Activated T-helper 1 cell treated with anti-CD3 and anti-CD28 coated beads, Interleukin-2, amount 50 U/mL, for 16 hours (primary cell): Measurements from ENCODE around the gene NELFA.
A peak's percentile ranks its signal among the peaks of the same experiment; 100 is the strongest.
"Not testable (repeated sequence)": the region's sequence is repeated elsewhere in the genome, so short reads cannot be mapped to it uniquely, and the experiment has no call there.

Experiments
- DNase-seq, 2 donors: peaks; one replicate each; pipeline ENCODE4 v3.0.0-alpha.2; 2020; ENCODE audit warnings: low read depth in 1 of 2, low spot score in 1 of 2

Gene NELFA

GRCh38 chr4:2040391-2041238 is 31.8 kb upstream of the NELFA start:
- no peak for DNase-seq

DNA sequence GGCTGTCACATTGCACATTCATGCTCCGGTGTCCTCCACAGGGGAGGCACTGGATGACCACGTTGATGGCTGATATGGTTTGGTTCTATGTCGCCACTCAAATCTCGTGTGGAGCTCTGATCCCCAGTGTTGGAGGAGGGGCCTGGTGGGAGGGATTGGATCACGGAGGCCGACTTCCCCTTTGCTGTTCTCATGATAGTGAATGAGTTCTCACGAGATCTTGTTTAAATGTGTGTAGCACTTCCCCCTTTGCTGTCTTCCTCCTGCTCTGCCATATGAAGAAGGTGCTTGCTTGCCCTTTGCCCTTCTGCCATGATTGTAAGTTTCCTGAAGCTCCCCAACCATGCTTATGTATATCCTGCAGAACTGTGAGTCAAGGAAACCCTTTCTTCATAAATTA is 28.1 kb upstream of the NELFA start:
- DNase-seq = no peak

DNA sequence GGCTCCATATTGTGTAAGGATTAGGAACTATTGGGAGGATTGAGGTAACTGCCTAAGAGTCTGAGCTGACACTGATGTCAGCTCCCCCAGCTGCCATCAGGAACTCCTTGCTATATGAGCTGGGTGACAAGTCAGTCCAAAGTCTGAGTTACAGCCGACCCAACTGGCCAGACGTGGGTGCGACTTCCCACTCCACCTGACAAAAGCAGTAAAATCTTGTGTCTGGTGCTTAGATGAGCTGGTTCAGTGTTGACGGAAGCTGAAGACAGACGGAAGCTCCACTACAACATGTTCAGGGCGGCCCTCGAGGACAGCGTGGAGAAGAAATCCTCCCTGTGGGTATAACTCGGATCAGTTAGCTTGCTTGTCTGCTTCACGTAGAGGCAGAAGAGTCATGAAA is 27.6 kb upstream of the NELFA start:
- no peak for DNase-seq

DNA sequence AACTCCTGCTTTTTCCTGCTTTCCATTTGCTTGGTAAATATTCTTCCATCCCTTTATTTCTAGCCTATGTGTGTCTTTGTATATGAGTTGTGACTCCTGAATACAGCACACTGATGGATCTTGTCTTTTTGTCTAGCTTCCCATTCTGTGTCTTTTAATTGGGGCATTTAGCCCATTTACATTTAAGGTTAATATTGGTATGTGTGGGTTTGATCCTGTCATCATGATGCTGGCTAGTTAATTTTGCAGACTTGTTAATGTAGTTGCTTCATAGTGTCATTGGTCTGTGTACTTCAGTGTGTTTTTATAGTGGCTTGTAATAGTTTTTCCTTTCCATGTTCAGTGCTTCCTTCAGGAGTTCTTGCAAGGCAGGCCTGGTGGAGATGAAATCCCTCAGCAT is 22.4 kb upstream of the NELFA start:
- DNase-seq = not testable (repeated sequence)

- DNase-seq = not testable (repeated sequence)
Measured at GRCh38 chr4:2027120-2027519, 18.3 kb upstream of the NELFA start.

DNA sequence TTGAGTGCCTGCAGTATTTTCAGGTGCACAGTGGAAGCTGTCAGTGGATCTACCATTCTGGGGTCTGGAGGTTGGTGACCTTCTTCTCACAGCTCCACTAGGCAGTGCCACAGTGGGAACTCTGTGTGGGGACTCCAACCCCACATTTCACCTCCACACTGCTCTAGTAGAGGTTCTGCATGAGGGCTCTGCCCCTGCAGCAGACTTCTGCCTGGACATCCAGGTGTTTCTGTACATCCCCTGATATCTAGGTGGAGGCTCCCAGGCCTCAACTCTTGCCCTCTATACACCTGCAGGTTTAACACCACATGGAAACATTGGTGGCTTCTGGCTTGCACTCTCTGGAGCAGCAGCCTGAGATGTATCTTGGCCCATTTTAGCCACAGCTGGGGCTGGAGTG is 17.0 kb upstream of the NELFA start:
- no peak for DNase-seq

- DNase-seq = no peak
Measured at GRCh38 chr4:2024683-2025082, 15.9 kb upstream of the NELFA start.

DNA sequence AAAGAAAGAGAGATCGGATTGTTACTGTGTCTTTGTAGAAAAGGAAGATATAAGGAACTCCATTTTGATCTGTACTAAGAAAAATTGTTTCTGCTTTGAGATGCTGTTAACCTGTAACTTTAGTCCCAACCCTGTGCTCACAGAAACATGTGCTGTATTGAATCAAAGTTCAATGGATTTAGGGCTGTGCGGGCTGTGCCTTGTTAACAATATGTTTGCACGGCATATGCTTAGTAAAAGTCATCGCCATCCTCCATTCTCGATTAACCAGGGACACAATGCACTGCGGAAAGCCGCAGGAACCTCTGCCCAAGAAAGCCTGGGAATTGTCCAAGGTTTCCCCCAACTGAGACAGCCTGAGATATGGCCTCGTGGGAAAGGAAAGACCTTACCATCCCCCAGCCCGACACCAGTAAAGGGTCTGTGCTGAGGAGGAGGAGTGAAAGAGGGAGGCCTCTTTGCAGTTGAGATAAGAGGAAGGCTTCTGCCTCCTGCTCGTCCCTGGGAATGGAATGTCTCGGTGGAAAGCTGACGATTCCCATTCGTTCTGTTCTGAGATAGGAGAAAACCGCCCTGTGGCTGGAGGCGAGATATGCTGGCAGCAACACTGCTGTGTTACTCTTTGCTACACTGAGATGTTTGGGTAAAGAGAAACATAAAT is 12.7 kb upstream of the NELFA start:
- not testable (repeated sequence) for DNase-seq

DNA sequence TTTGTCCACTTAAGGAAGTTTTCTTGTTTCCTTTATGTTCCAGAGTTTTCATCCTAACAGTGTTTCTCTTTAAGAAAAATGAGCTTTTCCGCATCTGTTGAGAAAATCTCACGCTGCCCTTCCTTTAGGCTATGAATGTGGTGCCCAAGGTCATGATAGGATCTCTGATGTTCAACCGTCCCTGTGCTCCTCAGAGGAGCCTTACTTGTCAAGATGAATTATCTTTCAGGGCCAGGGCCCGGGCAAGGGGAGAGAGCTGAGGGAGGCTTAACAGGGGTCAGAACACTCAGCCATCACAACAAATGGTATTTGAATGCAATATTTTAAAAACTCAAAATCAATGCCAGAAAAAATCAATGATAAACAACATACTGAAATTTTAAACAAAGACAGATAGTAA is 6.2 kb upstream of the NELFA start:
- DNase-seq = no peak

GRCh38 chr4:2011583-2011982 is 2.8 kb upstream of the NELFA start:
- no peak for DNase-seq

GRCh38 chr4:2009651-2010233 is 968 bp upstream of the NELFA start:
- peak; percentile 10 to 31 for DNase-seq

DNA sequence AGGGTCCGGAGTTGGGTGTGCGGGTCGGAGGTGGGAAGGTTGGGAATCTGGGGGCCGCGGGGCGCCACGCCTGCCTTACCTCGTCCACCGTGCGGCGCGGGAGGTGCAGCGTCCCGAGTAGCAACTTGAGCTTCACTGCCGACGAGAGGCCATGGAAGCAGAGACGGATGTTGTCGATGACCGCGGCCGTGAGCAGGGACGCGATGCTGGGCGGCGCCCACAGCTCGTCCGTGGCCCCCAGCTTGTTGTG is 178 bp downstream of the NELFA start:
- DNase-seq = no peak

DNA sequence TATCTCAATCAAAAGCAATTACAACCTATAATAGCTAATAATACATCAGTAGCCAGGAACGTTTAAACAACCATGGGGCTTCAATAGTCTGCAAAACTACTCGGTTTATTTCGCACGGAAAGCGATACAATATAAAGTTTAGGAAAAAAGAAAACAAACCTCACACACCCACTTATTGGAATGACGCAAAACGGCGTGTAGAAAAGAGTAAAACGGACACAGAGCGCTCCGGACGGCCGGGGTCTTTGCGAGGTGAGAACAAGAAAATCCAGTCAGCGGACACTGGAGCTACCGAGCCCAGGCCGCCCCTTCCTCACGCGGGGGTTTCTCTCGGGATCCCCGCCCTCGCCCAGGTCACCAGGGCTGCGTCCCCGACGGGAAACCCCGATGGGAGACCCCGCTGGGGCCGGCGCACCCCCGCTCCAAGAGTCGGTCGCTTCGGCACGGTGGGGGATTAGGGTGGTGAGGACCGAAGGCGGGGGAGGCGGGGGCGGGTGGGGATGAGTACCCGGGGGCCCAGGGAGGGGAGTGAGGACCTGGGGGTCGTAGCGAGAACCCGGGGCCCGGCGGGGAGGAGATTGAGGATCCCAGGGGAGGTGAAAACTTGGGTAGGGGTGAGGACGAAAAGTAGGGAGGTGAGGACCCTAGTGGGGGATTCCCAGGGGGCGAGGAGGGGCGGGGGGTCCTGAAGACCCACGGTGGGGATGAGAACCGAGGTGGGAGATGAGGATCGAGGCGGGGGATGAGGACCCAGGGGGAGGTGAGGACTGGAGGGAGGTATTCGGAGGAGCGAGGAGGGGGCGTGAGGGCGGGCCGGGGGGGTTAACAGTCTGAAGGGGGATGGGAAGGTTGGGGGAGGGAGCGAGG is 737 bp downstream of the NELFA start:
- no peak for DNase-seq

GRCh38 chr4:2006956-2007653 is 1.7 kb downstream of the NELFA start:
- DNase-seq = no peak

- no peak for DNase-seq
Measured at GRCh38 chr4:2006367-2006766, 2.4 kb downstream of the NELFA start.

- DNase-seq = not testable (repeated sequence)
Measured at GRCh38 chr4:2003361-2003760, 5.4 kb downstream of the NELFA start.

GRCh38 chr4:1999308-1999707 is 9.5 kb downstream of the NELFA start:
- not testable (repeated sequence) for DNase-seq

DNA sequence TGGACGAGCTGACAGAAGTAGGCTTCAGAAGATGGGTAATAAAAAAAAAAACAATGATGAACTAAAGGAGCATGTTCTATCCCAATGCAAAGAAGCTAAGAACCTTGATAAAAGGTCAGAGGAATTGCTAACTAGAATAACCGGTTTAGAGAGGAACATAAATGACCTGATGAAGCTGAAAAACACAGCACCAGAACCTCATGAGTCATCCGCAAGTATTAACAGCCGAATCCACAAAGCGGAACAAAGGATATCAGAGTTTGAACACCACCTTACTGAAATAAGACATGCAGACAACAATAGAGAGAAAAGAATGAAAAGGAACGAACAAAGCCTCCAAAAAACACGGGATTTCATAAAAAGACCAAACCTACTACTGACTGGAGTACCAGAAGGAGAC is 10.5 kb downstream of the NELFA start:
- DNase-seq = no peak

GRCh38 chr4:1997712-1998111 is 11.1 kb downstream of the NELFA start:
- no peak for DNase-seq

- no peak for DNase-seq
Measured at GRCh38 chr4:1996866-1997611, 11.7 kb downstream of the NELFA start.
